ENCODE results near the gene PARVG.

Gene PARVG

GRCh38 chr22:44132724-44133123, 48.0 kb upstream of the PARVG start:
- H3K4me2 ChIP-seq (ENCODE audit: low read length): no peak overlapping the region
- no peaks in the 10 kb centered on the region for H3K9me3 ChIP-seq (ENCODE audit: control insufficient read depth, insufficient read depth, low read length)
- no peaks in the 10 kb centered on the region for H3K79me2 ChIP-seq (ENCODE audit: control insufficient read depth, low read length)
- no peaks in the 10 kb centered on the region for H3F3A ChIP-seq (ENCODE audit: control insufficient read depth, insufficient read depth)
- TF ChIP-seq CTCF (IDR thresholded peaks at IDR 0.05; ENCODE audit: low read depth, low read length, poor library complexity, severe bottlenecking) (no peak), EZH2phosphoT487 (IDR thresholded peaks at IDR 0.05; ENCODE audit: borderline replicate concordance, low read length) (no peak)
- H3K4me1 ChIP-seq (ENCODE audit: control insufficient read depth, low read length): no peaks in the 10 kb centered on the region
- H3K4me3 ChIP-seq (ENCODE audit: low read length): no peak overlapping the region
- H3K36me3 ChIP-seq (ENCODE audit: control insufficient read depth, low read length): no peaks in the 10 kb centered on the region
- no peaks in the 10 kb centered on the region for H4K20me1 ChIP-seq (ENCODE audit: control insufficient read depth, insufficient read depth, low read depth, low read length)
- no peak overlapping the region for H3K27ac ChIP-seq (ENCODE audit: low read depth, low read length)
- no peaks in the 10 kb centered on the region; the same call in 1 of the 2 replicates for H3K27me3 ChIP-seq (ENCODE audit: control insufficient read depth, low read length)
- no peaks in the 10 kb centered on the region for H3K9me2 ChIP-seq (replicated peaks; ENCODE audit: control insufficient read depth, low read length)

- Histone ChIP-seq H3K79me2 (ENCODE audit: control insufficient read depth, low read length) (no peaks in the 10 kb centered on the region), H3K4me3 (ENCODE audit: low read length) (no peak overlapping the region), H3K4me2 (ENCODE audit: low read length) (no peak overlapping the region), H3K4me1 (ENCODE audit: control insufficient read depth, low read length) (no peaks in the 10 kb centered on the region), H3F3A (ENCODE audit: control insufficient read depth, insufficient read depth) (no peaks in the 10 kb centered on the region), H3K9me3 (ENCODE audit: control insufficient read depth, insufficient read depth, low read length) (no peaks in the 10 kb centered on the region), H3K27ac (ENCODE audit: low read depth, low read length) (no peak overlapping the region), H3K9me2 (replicated peaks; ENCODE audit: control insufficient read depth, low read length) (no peaks in the 10 kb centered on the region), H4K20me1 (ENCODE audit: control insufficient read depth, insufficient read depth, low read depth, low read length) (no peaks in the 10 kb centered on the region), H3K27me3 (ENCODE audit: control insufficient read depth, low read length) (no peaks in the 10 kb centered on the region; the same call in 1 of the 2 replicates), H3K36me3 (ENCODE audit: control insufficient read depth, low read length) (no peaks in the 10 kb centered on the region)
- no peak for TF ChIP-seq EZH2phosphoT487 (IDR thresholded peaks at IDR 0.05; ENCODE audit: borderline replicate concordance, low read length)
- TF ChIP-seq CTCF (IDR thresholded peaks at IDR 0.05; ENCODE audit: low read depth, low read length, poor library complexity, severe bottlenecking): no peak
Observed at GRCh38 chr22:44133161-44133560, 47.6 kb upstream of the PARVG start.

GRCh38 chr22:44133901-44134571, 46.7 kb upstream of the PARVG start:
- Histone ChIP-seq H3K79me2 (ENCODE audit: control insufficient read depth, low read length) (no peaks in the 10 kb centered on the region), H4K20me1 (ENCODE audit: control insufficient read depth, insufficient read depth, low read depth, low read length) (no peaks in the 10 kb centered on the region), H3K27me3 (ENCODE audit: control insufficient read depth, low read length) (no peaks in the 10 kb centered on the region; the same call in 1 of the 2 replicates), H3K4me3 (ENCODE audit: low read length) (no peak overlapping the region), H3K9me3 (ENCODE audit: control insufficient read depth, insufficient read depth, low read length) (no peaks in the 10 kb centered on the region), H3F3A (ENCODE audit: control insufficient read depth, insufficient read depth) (no peaks in the 10 kb centered on the region), H3K27ac (ENCODE audit: low read depth, low read length) (no peak overlapping the region), H3K4me1 (ENCODE audit: control insufficient read depth, low read length) (no peaks in the 10 kb centered on the region), H3K9me2 (replicated peaks; ENCODE audit: control insufficient read depth, low read length) (no peaks in the 10 kb centered on the region), H3K4me2 (ENCODE audit: low read length) (no peak overlapping the region), H3K36me3 (ENCODE audit: control insufficient read depth, low read length) (no peaks in the 10 kb centered on the region)
- TF ChIP-seq CTCF (IDR thresholded peaks at IDR 0.05; ENCODE audit: low read depth, low read length, poor library complexity, severe bottlenecking) (no peak), EZH2phosphoT487 (IDR thresholded peaks at IDR 0.05; ENCODE audit: borderline replicate concordance, low read length) (no peak)
